GM23248 (cell line): ENCODE results near the gene DOLK. TPM values are rescaled to one million over a fixed set of nuclear protein-coding genes. Genes with fewer than 3 reads are reported as not detected.

ENCODE experiments used
- DNase-seq: peaks from one replicate; pipeline ENCODE4 v3.0.0-alpha.2; 2015
- H2AFZ ChIP-seq: fragments of 200-600 bp; sonication (generic); 2 replicates; pipeline ENCODE4 v1.6.1; 2016; ENCODE audit warnings: antibody characterized with exemption
- H3F3A ChIP-seq: fragments of 200-600 bp; sonication (generic); 2 replicates; pipeline ENCODE4 v1.6.1; 2016; ENCODE audit warnings: mild to moderate bottlenecking, antibody characterized with exemption, mixed run types; ENCODE audit not compliant: insufficient read depth
- H3K27ac ChIP-seq: fragments of 200-600 bp; sonication (generic); 2 replicates; pipeline ENCODE4 v1.5.1; 2016; ENCODE audit warnings: mild to moderate bottlenecking
- H3K27me3 ChIP-seq: fragments of 200-600 bp; sonication (generic); replicated peaks from 2 replicates; pipeline ENCODE4 v1.6.1; 2016; ENCODE audit warnings: mild to moderate bottlenecking; ENCODE audit not compliant: insufficient read depth
- H3K36me3 ChIP-seq: fragments of 200-600 bp; sonication (generic); 2 replicates; pipeline ENCODE4 v1.6.1; 2016; ENCODE audit warnings: low read depth, mild to moderate bottlenecking
- H3K4me1 ChIP-seq: fragments of 200-600 bp; sonication (generic); 2 replicates; pipeline ENCODE4 v1.6.1; 2016; ENCODE audit warnings: mild to moderate bottlenecking; ENCODE audit not compliant: insufficient read depth
- H3K4me2 ChIP-seq: fragments of 200-600 bp; sonication (generic); one replicate; pipeline ENCODE4 v1.6.1; 2016; ENCODE audit warnings: mild to moderate bottlenecking; ENCODE audit not compliant: unreplicated experiment
- H3K4me3 ChIP-seq: fragments of 200-600 bp; sonication (generic); 2 replicates; pipeline ENCODE4 v1.5.1; 2016; ENCODE audit warnings: mild to moderate bottlenecking
- H3K79me2 ChIP-seq: fragments of 200-600 bp; sonication (generic); 2 replicates; pipeline ENCODE4 v1.6.1; 2016; ENCODE audit warnings: mild to moderate bottlenecking; ENCODE audit not compliant: insufficient read depth
- H3K9ac ChIP-seq: fragments of 200-600 bp; sonication (generic); 2 replicates; pipeline ENCODE4 v1.6.1; 2016; ENCODE audit warnings: mild to moderate bottlenecking
- H3K9me2 ChIP-seq: fragments of 200-600 bp; sonication (generic); 2 replicates; pipeline ENCODE4 v1.6.1; 2016; ENCODE audit warnings: mixed run types, mild to moderate bottlenecking, moderate library complexity; ENCODE audit not compliant: insufficient read depth
- H3K9me3 ChIP-seq: fragments of 200-600 bp; sonication (generic); one replicate; pipeline ENCODE4 v1.6.1; 2017; ENCODE audit warnings: low read depth
- H4K20me1 ChIP-seq: fragments of 200-600 bp; sonication (generic); 2 replicates; pipeline ENCODE4 v1.6.0; 2016; ENCODE audit not compliant: insufficient read depth
- EZH2 ChIP-seq: fragments of 200-600 bp; sonication (generic); IDR thresholded peaks from 2 replicates; pipeline ENCODE4 v1.6.1; 2018; ENCODE audit warnings: antibody characterized with exemption, mild to moderate bottlenecking; ENCODE audit not compliant: insufficient read depth, poor library complexity, severe bottlenecking
- EZH2phosphoT487 ChIP-seq: fragments of 200-600 bp; sonication (generic); IDR thresholded peaks from 2 replicates; pipeline ENCODE4 v1.6.1; 2018; ENCODE audit warnings: antibody characterized with exemption, moderate library complexity, mild to moderate bottlenecking, low read depth; ENCODE audit not compliant: insufficient read depth
- WGBS, 2 experiments: methylation state at CpG; one replicate each; pipeline ENCODE4 v1.1.6; 2015 to 2017; ENCODE audit warnings: low lambda C conversion rate in 2 of 2, low coverage in 1 of 2; ENCODE audit errors: missing lambda C conversion rate in 2 of 2; 5-methylcytosine and 5-hydroxymethylcytosine counted together
- in situ Hi-C: fragments of 300-500 bp; cut with MboI; formaldehyde crosslinking; loops from 2 replicates; pipeline ENCODE4 v1.15.0; 2020
- polyA plus RNA-seq: library from polyadenylated mRNA; unstranded; fragments of >200 nt; fragmentation: Nextera tagmentation; extraction: Ambion mirVana; gene quantifications from 2 replicates; pipeline ENCODE4 v1.2.1, GENCODE V29; 2016
- total RNA-seq: library from RNA; depleted of rRNA; stranded (reverse); fragments of >200 nt; shearing (Covaris generic); gene quantifications from 2 replicates; pipeline ENCODE4 v1.2.3, GENCODE V29; 2014; rRNA removed

DOLK gene
- total and polyA plus RNA-seq, 2 experiments from 2014 or later: 31.7 to 36.1 TPM

DNA sequence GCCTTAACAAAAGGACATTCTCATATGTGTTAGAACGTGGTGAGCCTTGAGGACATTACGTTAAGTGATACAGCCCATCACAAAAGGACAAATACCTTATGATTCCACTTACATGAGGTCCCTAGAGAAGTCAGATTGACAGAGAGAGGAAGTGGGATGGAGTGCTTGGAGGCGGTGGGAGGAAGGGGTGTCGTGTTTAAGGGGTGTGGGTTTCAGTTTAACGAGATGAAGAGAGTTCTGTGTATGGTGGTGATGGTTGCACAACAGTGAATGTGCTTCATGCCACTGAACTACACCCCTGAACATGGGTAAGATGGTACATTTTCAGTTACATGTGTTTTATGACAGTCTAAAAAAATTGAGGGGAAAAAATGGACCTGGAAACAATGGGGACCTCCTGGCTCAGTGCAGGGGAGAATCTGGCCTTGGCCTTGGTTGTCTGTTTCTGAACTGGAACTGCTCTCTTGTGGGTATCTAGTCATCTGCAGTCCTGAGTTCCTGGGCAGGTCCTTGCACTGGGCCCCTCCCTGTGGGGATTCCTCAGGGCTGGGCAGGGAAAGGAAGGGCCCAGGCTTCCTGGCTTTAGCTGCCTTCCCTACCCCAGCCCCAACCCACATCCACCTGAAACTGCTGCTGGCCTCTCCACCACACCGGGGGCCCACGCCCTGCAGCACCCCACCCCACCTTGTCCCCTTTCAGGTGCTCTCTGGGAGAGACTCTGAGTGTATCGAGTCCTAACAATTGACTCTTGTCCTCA lies 47.7 kb downstream of the DOLK start:
- Histone ChIP-seq H4K20me1 (no peaks in the 10 kb centered on the region), H3K27ac (no peak overlapping the region), H2AFZ (no peak overlapping the region), H3K9ac (no peak overlapping the region), H3K36me3 (peaks cover 15% of the 10 kb centered on the region; the same call in 1 of the 2 replicates), H3K27me3 (no peaks in the 10 kb centered on the region), H3K4me3 (no peak overlapping the region), H3F3A (peaks cover 6% of the 10 kb centered on the region), H3K9me3 (no peaks in the 10 kb centered on the region), H3K4me2 (no peak overlapping the region), H3K4me1 (peaks cover 16% of the 10 kb centered on the region), H3K9me2 (no peaks in the 10 kb centered on the region), H3K79me2 (peaks cover 80% of the 10 kb centered on the region)
- in situ Hi-C loops: no loop called here
- no peak for TF ChIP-seq EZH2
- TF ChIP-seq EZH2phosphoT487: no peak
- DNase-seq: peak; percentile 45
- WGBS, 2 experiments: 73 to 75% methylated on average over 8 of the region's 8 CpGs

DNA sequence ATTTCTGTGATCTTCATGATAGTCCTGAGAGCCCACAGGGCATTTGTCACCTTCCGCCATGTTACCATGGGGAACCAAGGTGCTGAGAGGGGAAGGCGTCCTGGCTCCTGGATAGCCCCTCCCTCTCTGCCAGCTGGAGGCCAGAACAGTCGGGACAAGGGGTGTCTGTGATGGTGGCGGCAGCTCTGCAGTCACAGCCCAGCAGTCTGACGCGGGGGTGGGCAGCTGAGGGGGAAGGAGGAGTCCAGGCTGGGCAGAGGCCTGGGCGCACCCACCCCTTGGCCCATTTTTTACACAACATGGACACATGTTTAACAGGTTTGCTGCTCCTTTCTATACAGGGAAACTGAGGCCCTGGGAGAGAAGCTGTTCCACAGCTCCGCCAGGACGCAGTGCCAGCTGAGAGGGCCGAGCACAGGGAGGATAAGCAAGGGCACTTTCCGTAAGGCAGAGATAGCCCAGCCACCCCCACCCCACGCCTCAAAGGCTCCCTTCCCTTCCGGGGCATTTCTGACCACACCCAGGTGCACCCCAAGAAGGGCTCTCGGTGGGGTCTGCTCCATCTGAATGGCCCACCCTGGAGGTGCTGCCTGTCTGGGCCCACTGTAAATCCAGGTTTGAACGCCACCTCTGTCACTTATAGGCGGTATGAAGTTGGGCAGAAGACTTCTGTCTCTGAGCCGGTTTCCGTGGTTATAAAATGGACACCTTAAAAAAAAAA lies 48.4 kb downstream of the DOLK start:
- Histone ChIP-seq H3K9me2 (no peaks in the 10 kb centered on the region), H3K9ac (no peak overlapping the region), H3K4me3 (no peak overlapping the region), H3F3A (peaks cover under 1% of the 10 kb centered on the region), H4K20me1 (no peaks in the 10 kb centered on the region), H3K27me3 (no peaks in the 10 kb centered on the region), H3K27ac (no peak overlapping the region), H3K4me2 (no peak overlapping the region), H2AFZ (no peak overlapping the region), H3K4me1 (peaks cover 10% of the 10 kb centered on the region), H3K9me3 (no peaks in the 10 kb centered on the region), H3K79me2 (peaks cover 80% of the 10 kb centered on the region), H3K36me3 (peaks cover 15% of the 10 kb centered on the region; the same call in 1 of the 2 replicates)
- 85 to 87% methylated on average over 18 of the region's 18 CpGs for WGBS, 2 experiments
- DNase-seq: no peak
- no peak for TF ChIP-seq EZH2phosphoT487
- no peak for TF ChIP-seq EZH2
- in situ Hi-C loops: no loop called here

DNA sequence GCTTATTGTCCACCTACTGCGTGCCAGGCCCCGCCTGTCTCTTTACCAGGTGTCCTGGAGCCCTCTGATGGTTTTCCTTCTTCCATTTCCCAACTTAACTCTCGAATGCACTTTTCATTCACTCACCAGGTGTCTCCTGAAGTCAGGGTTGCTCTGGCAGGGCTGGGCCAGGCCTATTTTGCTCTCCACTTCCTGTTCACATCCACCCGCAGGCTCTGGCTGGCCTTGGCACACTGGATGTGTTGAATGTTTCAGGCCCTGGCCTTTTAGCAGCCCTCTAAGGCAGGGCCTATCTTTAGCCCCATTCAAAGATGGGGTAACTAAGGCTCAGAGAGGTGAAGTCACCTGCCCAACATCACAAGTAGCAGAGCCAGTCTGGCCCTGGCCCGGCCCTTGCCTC lies 49.0 kb downstream of the DOLK start:
- Histone ChIP-seq H3K4me3 (no peak overlapping the region), H3K4me2 (no peak overlapping the region), H3K36me3 (peaks cover 15% of the 10 kb centered on the region; the same call in 1 of the 2 replicates), H4K20me1 (no peaks in the 10 kb centered on the region), H3K27me3 (no peaks in the 10 kb centered on the region), H3K79me2 (peaks cover 86% of the 10 kb centered on the region), H3K9me3 (no peaks in the 10 kb centered on the region), H3F3A (no peaks in the 10 kb centered on the region; the same call in 1 of the 2 replicates), H3K27ac (no peak overlapping the region), H2AFZ (no peak overlapping the region), H3K9ac (no peak overlapping the region), H3K4me1 (peaks cover 5% of the 10 kb centered on the region; the same call in 1 of the 2 replicates), H3K9me2 (no peaks in the 10 kb centered on the region)
- in situ Hi-C loops: no loop called here
- WGBS, 2 experiments: 95 to 99% methylated on average over 5 of the region's 5 CpGs
- TF ChIP-seq EZH2phosphoT487 (no peak), EZH2 (no peak)
- no peak for DNase-seq

DNA sequence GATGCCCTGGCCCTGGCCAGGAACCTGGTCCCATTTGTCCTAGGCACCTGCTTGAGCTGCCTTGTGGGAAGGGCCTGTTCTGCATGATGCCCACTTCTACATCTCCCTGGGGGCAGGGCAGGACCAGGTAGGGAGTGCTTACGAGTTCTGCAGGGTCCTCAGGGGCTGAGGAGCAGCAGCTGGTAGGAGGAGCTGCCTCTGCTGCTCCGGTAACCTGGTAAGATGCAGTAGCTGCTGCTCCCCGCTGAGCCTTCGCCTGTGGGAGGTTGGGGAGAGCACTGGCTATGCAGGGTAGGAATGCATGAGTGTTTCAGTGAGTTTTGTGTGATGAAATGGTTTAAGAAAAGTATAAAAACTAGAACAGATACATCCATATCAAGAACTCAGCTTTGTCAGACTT lies 51.8 kb downstream of the DOLK start:
- DNase-seq: no peak

More for the DNA sequence above, 51.8 kb downstream of the DOLK start:
- H3K9me3 ChIP-seq: no peaks in the 10 kb centered on the region
- H3K36me3 ChIP-seq: peaks cover 15% of the 10 kb centered on the region; the same call in 1 of the 2 replicates
- no peak overlapping the region for H3K4me3 ChIP-seq
- no peaks in the 10 kb centered on the region; the same call in 1 of the 2 replicates for H3F3A ChIP-seq
- H3K27me3 ChIP-seq: no peaks in the 10 kb centered on the region
- 72 to 77% methylated on average over 4 of the region's 4 CpGs for WGBS, 2 experiments
- no peak overlapping the region for H3K9ac ChIP-seq
- in situ Hi-C loops: no loop called here
- no peak overlapping the region for H3K4me2 ChIP-seq
- no peak overlapping the region for H2AFZ ChIP-seq
- peaks cover 28% of the 10 kb centered on the region for H3K4me1 ChIP-seq
- no peaks in the 10 kb centered on the region for H4K20me1 ChIP-seq
- H3K9me2 ChIP-seq: no peaks in the 10 kb centered on the region
- H3K79me2 ChIP-seq: peaks cover 96% of the 10 kb centered on the region
- TF ChIP-seq EZH2 (no peak), EZH2phosphoT487 (no peak)
- H3K27ac ChIP-seq: no peak overlapping the region

Other genes starting within 250 kb of the DOLK start
- 0.89 and 2.1 TPM in 2 replicates for gene PKN3, start 245.1 kb downstream of the DOLK start, total RNA-seq
- 0.68 and 0.95 TPM in 2 replicates for gene PKN3, start 245.1 kb downstream of the DOLK start, polyA plus RNA-seq
- 48.1 and 65.1 TPM in 2 replicates for gene ZDHHC12, start 223.5 kb downstream of the DOLK start, total RNA-seq
- gene ZDHHC12, start 223.5 kb downstream of the DOLK start, polyA plus RNA-seq: 41.6 and 44.0 TPM in 2 replicates
- gene ZER1, start 175.7 kb downstream of the DOLK start, total RNA-seq: 28.9 and 61.7 TPM in 2 replicates
- 18.7 and 20.0 TPM in 2 replicates for gene ZER1, start 175.7 kb downstream of the DOLK start, polyA plus RNA-seq
- 15.7 and 17.3 TPM in 2 replicates for gene TBC1D13, start 160.3 kb downstream of the DOLK start, total RNA-seq
- gene TBC1D13, start 160.3 kb downstream of the DOLK start, polyA plus RNA-seq: 21.9 and 25.3 TPM in 2 replicates
- 11.6 and 26.7 TPM in 2 replicates for gene ENDOG, start 129.1 kb downstream of the DOLK start, total RNA-seq
- gene ENDOG, start 129.1 kb downstream of the DOLK start, polyA plus RNA-seq: 21.3 and 21.4 TPM in 2 replicates
- gene SPOUT1, start 117.8 kb downstream of the DOLK start, total RNA-seq: 15.9 and 53.0 TPM in 2 replicates
- gene SPOUT1, start 117.8 kb downstream of the DOLK start, polyA plus RNA-seq: 43.0 and 46.4 TPM in 2 replicates
- 5.1 and 5.8 TPM in 2 replicates for gene KYAT1, start 65.7 kb downstream of the DOLK start, total RNA-seq
- 4.4 and 5.5 TPM in 2 replicates for gene KYAT1, start 65.7 kb downstream of the DOLK start, polyA plus RNA-seq
- 35.2 and 37.9 TPM in 2 replicates for gene LRRC8A, start 65.5 kb downstream of the DOLK start, total RNA-seq
- gene LRRC8A, start 65.5 kb downstream of the DOLK start, polyA plus RNA-seq: 35.6 and 36.5 TPM in 2 replicates
- 4.4 and 4.7 TPM in 2 replicates for gene PHYHD1, start 26.6 kb downstream of the DOLK start, total RNA-seq
- 7.4 and 8.6 TPM in 2 replicates for gene PHYHD1, start 26.6 kb downstream of the DOLK start, polyA plus RNA-seq
- 45.9 and 57.0 TPM in 2 replicates for gene NUP188, start 96 bp upstream of the DOLK start, total RNA-seq
- gene NUP188, start 96 bp upstream of the DOLK start, polyA plus RNA-seq: 24.9 and 25.7 TPM in 2 replicates
- gene SH3GLB2, start 80.7 kb upstream of the DOLK start, total RNA-seq: 57.3 and 84.9 TPM in 2 replicates
- 27.7 and 30.9 TPM in 2 replicates for gene SH3GLB2, start 80.7 kb upstream of the DOLK start, polyA plus RNA-seq
- gene MIGA2, start 89.0 kb upstream of the DOLK start, total RNA-seq: 31.6 and 35.1 TPM in 2 replicates
- 10.7 and 12.4 TPM in 2 replicates for gene MIGA2, start 89.0 kb upstream of the DOLK start, polyA plus RNA-seq
- gene DOLPP1, start 133.5 kb upstream of the DOLK start, total RNA-seq: 11.5 and 11.6 TPM in 2 replicates
- gene DOLPP1, start 133.5 kb upstream of the DOLK start, polyA plus RNA-seq: 12.8 and 13.7 TPM in 2 replicates
- 51.5 and 55.4 TPM in 2 replicates for gene CRAT, start 163.2 kb upstream of the DOLK start, total RNA-seq
- 61.4 and 66.0 TPM in 2 replicates for gene CRAT, start 163.2 kb upstream of the DOLK start, polyA plus RNA-seq
- gene PTPA, start 163.8 kb upstream of the DOLK start, total RNA-seq: 96.9 and 113 TPM in 2 replicates
- 59.9 and 60.8 TPM in 2 replicates for gene PTPA, start 163.8 kb upstream of the DOLK start, polyA plus RNA-seq
- gene IER5L, start 230.7 kb upstream of the DOLK start, total RNA-seq: 69.4 and 81.7 TPM in 2 replicates
- 4.0 and 4.3 TPM in 2 replicates for gene IER5L, start 230.7 kb upstream of the DOLK start, polyA plus RNA-seq